Mesenchymal stem cell (in vitro differentiated cells and primary cell): ENCODE results near the gene SARDH.

ENCODE experiments used
- DNase-seq: peaks from one replicate; pipeline ENCODE4 v3.0.0-alpha.2; 2013
- H2AFZ ChIP-seq: one replicate; pipeline ENCODE4 v1.6.1; 2013; ENCODE audit warnings: low read depth, mild to moderate bottlenecking, control low read depth, inconsistent platforms, low read length, moderate library complexity
- H2AK5ac ChIP-seq: 2 replicates; pipeline ENCODE4 v1.6.1; 2013; ENCODE audit warnings: low read length, moderate library complexity, mild to moderate bottlenecking, inconsistent platforms; ENCODE audit not compliant: severe bottlenecking
- H2BK120ac ChIP-seq: one replicate; pipeline ENCODE4 v1.6.1; 2013; ENCODE audit warnings: low read depth, mild to moderate bottlenecking, inconsistent platforms, low read length, moderate library complexity
- H2BK12ac ChIP-seq, 2 experiments: one replicate each; pipeline ENCODE4 v1.6.1; 2013; ENCODE audit warnings: inconsistent platforms in 2 of 2, low read length in 2 of 2, mild to moderate bottlenecking in 2 of 2, moderate library complexity in 2 of 2, control low read depth in 1 of 2
- H2BK15ac ChIP-seq: one replicate; pipeline ENCODE4 v1.6.1; 2013; ENCODE audit warnings: mild to moderate bottlenecking, low read depth, inconsistent platforms; ENCODE audit not compliant: poor library complexity, severe bottlenecking
- H2BK5ac ChIP-seq: 2 replicates; pipeline ENCODE4 v1.6.1; 2013; ENCODE audit warnings: low read depth, mild to moderate bottlenecking, low read length, control low read depth, inconsistent platforms; ENCODE audit not compliant: poor library complexity, severe bottlenecking
- H3K14ac ChIP-seq, 2 experiments: one replicate each; pipeline ENCODE4 v1.6.1; 2013; ENCODE audit warnings: inconsistent platforms in 2 of 2, low read length in 2 of 2, control low read depth in 1 of 2, mild to moderate bottlenecking in 1 of 2, moderate library complexity in 1 of 2
- H3K18ac ChIP-seq, 2 experiments: one replicate each; pipeline ENCODE4 v1.6.1; 2013; ENCODE audit warnings: inconsistent platforms in 2 of 2, low read length in 2 of 2, control low read depth in 1 of 2, low read depth in 1 of 2, mild to moderate bottlenecking in 1 of 2
- H3K23ac ChIP-seq, 2 experiments: one replicate each; pipeline ENCODE4 v1.6.1; 2013; ENCODE audit warnings: inconsistent platforms in 2 of 2, low read length in 2 of 2, mild to moderate bottlenecking in 2 of 2, moderate library complexity in 2 of 2, control low read depth in 1 of 2
- H3K27ac ChIP-seq: 2 replicates; pipeline ENCODE4 v1.5.1; 2013; ENCODE audit warnings: mild to moderate bottlenecking, moderate library complexity, low read length, control low read depth, inconsistent platforms; ENCODE audit not compliant: poor library complexity, severe bottlenecking
- H3K27me3 ChIP-seq, 2 experiments: 2 replicates each; pipeline versions ENCODE4 v1.6.1 to v1.7.0; 2013; ENCODE audit warnings: low read length in 2 of 2, mild to moderate bottlenecking in 2 of 2, moderate library complexity in 2 of 2, control low read depth in 1 of 2, inconsistent platforms in 1 of 2; ENCODE audit not compliant: control insufficient read depth in 1 of 2, insufficient read depth in 1 of 2
- H3K36me3 ChIP-seq, 2 experiments: 2 replicates each; pipeline versions ENCODE4 v1.6.1 to v1.7.0; 2013; ENCODE audit warnings: low read length in 2 of 2, control low read depth in 1 of 2, inconsistent platforms in 1 of 2, low read depth in 1 of 2, mild to moderate bottlenecking in 1 of 2; ENCODE audit not compliant: insufficient read depth in 2 of 2, control insufficient read depth in 1 of 2
- H3K4ac ChIP-seq, 2 experiments: one replicate each; pipeline ENCODE4 v1.6.1; 2013; ENCODE audit warnings: inconsistent platforms in 2 of 2, low read length in 2 of 2, mild to moderate bottlenecking in 2 of 2, moderate library complexity in 2 of 2, control low read depth in 1 of 2, low read depth in 1 of 2
- H3K4me1 ChIP-seq: 2 replicates; pipeline ENCODE4 v1.6.1; 2013; ENCODE audit warnings: low read depth, low read length, control low read depth; ENCODE audit not compliant: control insufficient read depth, insufficient read depth
- H3K4me2 ChIP-seq: 2 replicates; pipeline ENCODE4 v1.6.1; 2013; ENCODE audit warnings: low read length, mild to moderate bottlenecking, inconsistent platforms; ENCODE audit not compliant: poor library complexity, severe bottlenecking
- H3K4me3 ChIP-seq, 2 experiments: 2 replicates each; pipeline versions ENCODE4 v1.5.1 to v1.7.0; 2013; ENCODE audit warnings: low read length in 2 of 2, mild to moderate bottlenecking in 2 of 2, control low read depth in 1 of 2, low read depth in 1 of 2; ENCODE audit not compliant: insufficient read depth in 1 of 2
- H3K79me1 ChIP-seq: replicated peaks from 2 replicates; pipeline ENCODE4 v1.6.1; 2013; ENCODE audit warnings: mild to moderate bottlenecking, control low read depth, low read length, inconsistent platforms; ENCODE audit not compliant: poor library complexity, severe bottlenecking
- H3K9ac ChIP-seq: 2 replicates; pipeline ENCODE4 v1.7.0; 2013; ENCODE audit warnings: mild to moderate bottlenecking, low read length, moderate library complexity
- H3K9me3 ChIP-seq: 2 replicates; pipeline ENCODE4 v1.7.0; 2013; ENCODE audit warnings: mild to moderate bottlenecking, low read length; ENCODE audit not compliant: control insufficient read depth
- H4K8ac ChIP-seq: one replicate; pipeline ENCODE4 v1.6.1; 2013; ENCODE audit warnings: inconsistent platforms, mild to moderate bottlenecking, low read length, moderate library complexity
- H4K91ac ChIP-seq: one replicate; pipeline ENCODE4 v1.6.1; 2013; ENCODE audit warnings: mild to moderate bottlenecking, low read length, inconsistent platforms
- WGBS: methylation state at CpG from one replicate; pipeline ENCODE4 v1.1.7; 2013; ENCODE audit warnings: mixed read lengths; 5-methylcytosine and 5-hydroxymethylcytosine counted together

SARDH gene

GRCh38 chr9:133739408-133740280 is 1.5 kb upstream of the SARDH start:
- H3K4me1 ChIP-seq, result peaks cover 15% of the 10 kb centered on the region
- no peak overlapping the region for H3K9ac ChIP-seq
- no peak overlapping the region for H2BK120ac ChIP-seq
- H3K36me3 ChIP-seq, result no peaks in the 10 kb centered on the region
- H3K4me2 ChIP-seq, result no peak overlapping the region
- no peak overlapping the region for H3K4me3 ChIP-seq
- H2BK15ac ChIP-seq, result no peak overlapping the region
- peaks cover 17 to 54% of the 10 kb centered on the region in 2 experiments for H3K27me3 ChIP-seq
- no peak for DNase-seq
- H3K79me1 ChIP-seq, result no peaks in the 10 kb centered on the region
- no peak overlapping the region for H3K14ac ChIP-seq
- no peak overlapping the region for H2AK5ac ChIP-seq
- H2AFZ ChIP-seq, result no peak overlapping the region
- H2BK5ac ChIP-seq, result no peak overlapping the region
- no peak overlapping the region for H3K23ac ChIP-seq
- no peaks in the 10 kb centered on the region for H3K9me3 ChIP-seq
- no peak overlapping the region for H3K27ac ChIP-seq
- H3K4ac ChIP-seq, result no peak overlapping the region
- H4K91ac ChIP-seq, result no peak overlapping the region
- no peak overlapping the region for H2BK12ac ChIP-seq
- no peak overlapping the region for H3K18ac ChIP-seq
- no peak overlapping the region for H4K8ac ChIP-seq
- WGBS, result 77% methylated on average over 17 of the region's 17 CpGs

GRCh38 chr9:133738640-133739225 is 581 bp upstream of the SARDH start:
- H3K9me3 ChIP-seq, result no peaks in the 10 kb centered on the region
- H2AK5ac ChIP-seq, result no peak overlapping the region
- peak overlapping the region; percentile 1 for H2BK120ac ChIP-seq
- H3K4ac ChIP-seq, result peak overlapping the region; percentile 66 to 75
- H3K4me1 ChIP-seq, result peaks cover 15% of the 10 kb centered on the region
- peak overlapping the region in 1 of 2 experiments; percentile 64 for H3K4me3 ChIP-seq
- peak overlapping the region; percentile 1 for H2BK15ac ChIP-seq
- no peak overlapping the region for H2BK5ac ChIP-seq
- no peak overlapping the region for H4K91ac ChIP-seq
- no peak for DNase-seq
- no peak overlapping the region for H3K9ac ChIP-seq
- no peak overlapping the region for H3K27ac ChIP-seq
- no peaks in the 10 kb centered on the region for H3K79me1 ChIP-seq
- no peak overlapping the region for H3K4me2 ChIP-seq
- peak overlapping the region in 1 of 2 experiments; percentile 45 for H2BK12ac ChIP-seq
- peak overlapping the region in 1 of 2 experiments; percentile 96 for H3K18ac ChIP-seq
- WGBS, result 76% methylated on average over 13 of the region's 13 CpGs
- H3K27me3 ChIP-seq, result peaks cover 17 to 49% of the 10 kb centered on the region in 2 experiments
- H3K14ac ChIP-seq, result peak overlapping the region in 1 of 2 experiments; percentile 26
- no peaks in the 10 kb centered on the region for H3K36me3 ChIP-seq
- H4K8ac ChIP-seq, result peak overlapping the region; percentile 41
- peak overlapping the region; percentile 90 for H2AFZ ChIP-seq
- no peak overlapping the region for H3K23ac ChIP-seq

- Histone ChIP-seq H3K18ac (peak overlapping the region; percentile 84 to 96), H4K8ac (peak overlapping the region; percentile 88), H3K9ac (no peak overlapping the region), H3K23ac (no peak overlapping the region), H3K27ac (no peak overlapping the region), H2BK120ac (no peak overlapping the region), H2BK15ac (peak overlapping the region; percentile 30), H3K36me3 (no peaks in the 10 kb centered on the region), H3K79me1 (no peaks in the 10 kb centered on the region), H3K14ac (peak overlapping the region in 1 of 2 experiments; percentile 78), H2AFZ (no peak overlapping the region), H3K4me1 (peaks cover 14% of the 10 kb centered on the region), H2AK5ac (no peak overlapping the region), H4K91ac (peak overlapping the region; percentile 87), H2BK12ac (peak overlapping the region; percentile 15 to 18), H3K27me3 (peaks cover 17 to 44% of the 10 kb centered on the region in 2 experiments), H2BK5ac (no peak overlapping the region), H3K9me3 (no peaks in the 10 kb centered on the region), H3K4me3 (peak overlapping the region in 1 of 2 experiments; percentile 64), H3K4ac (peak overlapping the region in 1 of 2 experiments; percentile 82), H3K4me2 (no peak overlapping the region)
- DNase-seq, result no peak
- 89% methylated on average over 13 of the region's 15 CpGs for WGBS
Measured at GRCh38 chr9:133737071-133737773, 930 bp downstream of the SARDH start.

GRCh38 chr9:133735931-133736330 is 2.2 kb downstream of the SARDH start:
- Histone ChIP-seq H4K8ac (no peak overlapping the region), H3K27me3 (peaks cover 13 to 33% of the 10 kb centered on the region in 2 experiments), H3K36me3 (no peaks in the 10 kb centered on the region), H3K14ac (no peak overlapping the region), H2BK12ac (no peak overlapping the region), H3K4me2 (no peak overlapping the region), H2BK5ac (no peak overlapping the region), H3K9ac (no peak overlapping the region), H2BK120ac (no peak overlapping the region), H3K23ac (no peak overlapping the region), H3K4me1 (peaks cover 14% of the 10 kb centered on the region), H2AK5ac (no peak overlapping the region), H3K18ac (no peak overlapping the region), H2AFZ (no peak overlapping the region), H3K4me3 (no peak overlapping the region), H3K4ac (no peak overlapping the region), H4K91ac (no peak overlapping the region), H3K9me3 (no peaks in the 10 kb centered on the region), H3K27ac (no peak overlapping the region), H2BK15ac (no peak overlapping the region), H3K79me1 (no peaks in the 10 kb centered on the region)
- WGBS, result over 99% methylated on average over 8 of the region's 8 CpGs
- DNase-seq, result no peak
